ENCODE results near the gene TCEAL4.

Gene TCEAL4

GRCh38 chrX:103585411-103586313 lies at the start of gene TCEAL4:
TSS of gene TCEAL4 (plus strand) at chrX:103585515. CDS start at chrX:103586676, 1,161 bp downstream.
- DNase-seq: peak; percentile 39
- in situ Hi-C loops (cut with MboI; ENCODE audit: low pct_unique_long_range_greater_than_20kb, low sequenced_read_pairs): no loop called here

GRCh38 chrX:103536071-103536470 lies 49.2 kb upstream of the TCEAL4 start:
- no peak for DNase-seq
- in situ Hi-C loops (cut with MboI; ENCODE audit: low pct_unique_long_range_greater_than_20kb, low sequenced_read_pairs): loop anchor here (25.0 kb wide), 1 partner anchor 276 kb away; no protein-coding TSS in a partner anchor

GRCh38 chrX:103536732-103537131 lies 48.6 kb upstream of the TCEAL4 start:
- in situ Hi-C loops (cut with MboI; ENCODE audit: low pct_unique_long_range_greater_than_20kb, low sequenced_read_pairs): loop anchor here (25.0 kb wide), 1 partner anchor 276 kb away; no protein-coding TSS in a partner anchor
- no peak for DNase-seq

GRCh38 chrX:103537871-103538387 lies 47.4 kb upstream of the TCEAL4 start:
- no peak for DNase-seq
- in situ Hi-C loops (cut with MboI; ENCODE audit: low pct_unique_long_range_greater_than_20kb, low sequenced_read_pairs): loop anchor here (25.0 kb wide), 1 partner anchor 274 kb away; no protein-coding TSS in a partner anchor

- in situ Hi-C loops (cut with MboI; ENCODE audit: low pct_unique_long_range_greater_than_20kb, low sequenced_read_pairs): loop anchor here (25.0 kb wide), 1 partner anchor 274 kb away; no protein-coding TSS in a partner anchor
- DNase-seq: no peak
These were observed 46.6 kb upstream of the TCEAL4 start for GRCh38 chrX:103538728-103539127.

- in situ Hi-C loops (cut with MboI; ENCODE audit: low pct_unique_long_range_greater_than_20kb, low sequenced_read_pairs): loop anchor here (25.0 kb wide), 1 partner anchor 273 kb away; no protein-coding TSS in a partner anchor
These were observed 45.6 kb upstream of the TCEAL4 start for GRCh38 chrX:103539695-103540094.

GRCh38 chrX:103540145-103540544 lies 45.2 kb upstream of the TCEAL4 start:
- in situ Hi-C loops (cut with MboI; ENCODE audit: low pct_unique_long_range_greater_than_20kb, low sequenced_read_pairs): loop anchor here (25.0 kb wide), 1 partner anchor 272 kb away; no protein-coding TSS in a partner anchor

More at GRCh38 chrX:103539695-103540094, 45.6 kb upstream of the TCEAL4 start:
- DNase-seq: no peak

GRCh38 chrX:103549916-103550315 lies 35.4 kb upstream of the TCEAL4 start:
- DNase-seq: no peak
- in situ Hi-C loops (cut with MboI; ENCODE audit: low pct_unique_long_range_greater_than_20kb, low sequenced_read_pairs): loop anchor here (25.0 kb wide), 1 partner anchor 262 kb away; no protein-coding TSS in a partner anchor

More at GRCh38 chrX:103540145-103540544, 45.2 kb upstream of the TCEAL4 start:
- DNase-seq: no peak

GRCh38 chrX:103550415-103551051 lies 34.8 kb upstream of the TCEAL4 start:
- in situ Hi-C loops (cut with MboI; ENCODE audit: low pct_unique_long_range_greater_than_20kb, low sequenced_read_pairs): no loop called here
- DNase-seq: no peak

- DNase-seq: no peak
- in situ Hi-C loops (cut with MboI; ENCODE audit: low pct_unique_long_range_greater_than_20kb, low sequenced_read_pairs): no loop called here
These were observed 33.1 kb upstream of the TCEAL4 start for GRCh38 chrX:103552236-103552635.

GRCh38 chrX:103554687-103555424 lies 30.5 kb upstream of the TCEAL4 start:
- DNase-seq: no peak
- in situ Hi-C loops (cut with MboI; ENCODE audit: low pct_unique_long_range_greater_than_20kb, low sequenced_read_pairs): no loop called here

GRCh38 chrX:103556963-103557612 lies 28.2 kb upstream of the TCEAL4 start:
- in situ Hi-C loops (cut with MboI; ENCODE audit: low pct_unique_long_range_greater_than_20kb, low sequenced_read_pairs): no loop called here
- no peak for DNase-seq

GRCh38 chrX:103560256-103560655 lies 25.1 kb upstream of the TCEAL4 start:
- no peak for DNase-seq
- in situ Hi-C loops (cut with MboI; ENCODE audit: low pct_unique_long_range_greater_than_20kb, low sequenced_read_pairs): no loop called here

- DNase-seq: no peak
- in situ Hi-C loops (cut with MboI; ENCODE audit: low pct_unique_long_range_greater_than_20kb, low sequenced_read_pairs): no loop called here
These were observed 22.5 kb upstream of the TCEAL4 start for GRCh38 chrX:103562801-103563200.

- no peak for DNase-seq
- in situ Hi-C loops (cut with MboI; ENCODE audit: low pct_unique_long_range_greater_than_20kb, low sequenced_read_pairs): no loop called here
These were observed 20.1 kb upstream of the TCEAL4 start for GRCh38 chrX:103565197-103565596.

GRCh38 chrX:103565752-103566151 lies 19.6 kb upstream of the TCEAL4 start:
- in situ Hi-C loops (cut with MboI; ENCODE audit: low pct_unique_long_range_greater_than_20kb, low sequenced_read_pairs): no loop called here
- no peak for DNase-seq

GRCh38 chrX:103571121-103571520 lies 14.2 kb upstream of the TCEAL4 start:
- in situ Hi-C loops (cut with MboI; ENCODE audit: low pct_unique_long_range_greater_than_20kb, low sequenced_read_pairs): no loop called here
- no peak for DNase-seq

GRCh38 chrX:103571726-103572125 lies 13.6 kb upstream of the TCEAL4 start:
- DNase-seq: no peak
- in situ Hi-C loops (cut with MboI; ENCODE audit: low pct_unique_long_range_greater_than_20kb, low sequenced_read_pairs): no loop called here
